ENCODE results near the gene TCF19. TPM values are rescaled to one million over a fixed set of nuclear protein-coding genes. Genes with fewer than 3 reads are reported as not detected.
"Not testable (repeated sequence)": the region's sequence is repeated elsewhere in the genome, so short reads cannot be mapped to it uniquely, and the experiment has no call there.

TCF19 gene
- total and polyA plus RNA-seq, 2 donors (not counting 3 experiments of a cell fraction or from before 2014, with no cell fraction given) = 13.9 to 31.7 TPM

GRCh38 chr6:31183287-31183686 lies 24.9 kb downstream of the TCF19 start:
- H3K79me2 ChIP-seq (ENCODE audit: control insufficient read depth, insufficient read depth, low read length); H3K9me1 ChIP-seq (replicated peaks; ENCODE audit: control insufficient read depth, extremely low read depth, insufficient read depth, low read length); H3K4me1 ChIP-seq (ENCODE audit: control insufficient read depth, extremely low read depth, insufficient read depth, low read length); H3K27me3 ChIP-seq (ENCODE audit: control insufficient read depth in 2 of 2, insufficient read depth in 2 of 2, low read length in 2 of 2); H3K4me3 ChIP-seq (replicated peaks in 1 of 3; ENCODE audit: insufficient read depth in 1 of 3, low read depth in 1 of 3, low read length in 3 of 3); H3K36me3 ChIP-seq (ENCODE audit: control insufficient read depth in 2 of 2, extremely low read depth in 1 of 2, insufficient read depth in 2 of 2, low read length in 2 of 2); H3K9me3 ChIP-seq (replicated peaks; ENCODE audit: control insufficient read depth, insufficient read depth, low read length); H3K9ac ChIP-seq (replicated peaks; ENCODE audit: extremely low read depth, insufficient read depth, low read length); intact Hi-C loops (cut with micrococcal nuclease); H3K4me2 ChIP-seq (ENCODE audit: insufficient read depth, low read length); H2AFZ ChIP-seq (ENCODE audit: low read depth, low read length); H4K20me1 ChIP-seq (replicated peaks; ENCODE audit: control insufficient read depth, extremely low read depth, insufficient read depth, low read length); dilution Hi-C loops (cut with MboI; ENCODE audit: extremely low pct_ligation_motif_present, low sequenced_read_pairs); BruUV-seq (replicated peaks); DNase-seq (ENCODE audit: low read depth, low spot score); H3K27ac ChIP-seq (ENCODE audit: insufficient read depth, low read depth, low read length); FAIRE-seq: not testable (repeated sequence)
- POLR2A ChIA-PET = interaction anchor here (0.6 kb wide), 1 partner anchor 551 kb away, joined by 3 read pairs; no protein-coding TSS in a partner anchor
- CTCF ChIA-PET = interaction anchor here (0.7 to 1.0 kb wide), 2 partner anchors 11 to 25 kb away, joined by 3 read pairs; partner anchors contain the start of gene TCF19

- H3K79me2 ChIP-seq (ENCODE audit: control insufficient read depth, insufficient read depth, low read length); H3K27ac ChIP-seq (ENCODE audit: insufficient read depth, low read depth, low read length); dilution Hi-C loops (cut with MboI; ENCODE audit: extremely low pct_ligation_motif_present, low sequenced_read_pairs); intact Hi-C loops (cut with micrococcal nuclease); POLR2A ChIA-PET; H3K4me1 ChIP-seq (ENCODE audit: control insufficient read depth, extremely low read depth, insufficient read depth, low read length); H3K9ac ChIP-seq (replicated peaks; ENCODE audit: extremely low read depth, insufficient read depth, low read length); H3K9me3 ChIP-seq (replicated peaks; ENCODE audit: control insufficient read depth, insufficient read depth, low read length); H4K20me1 ChIP-seq (replicated peaks; ENCODE audit: control insufficient read depth, extremely low read depth, insufficient read depth, low read length); H3K27me3 ChIP-seq (ENCODE audit: control insufficient read depth in 2 of 2, insufficient read depth in 2 of 2, low read length in 2 of 2); H3K9me1 ChIP-seq (replicated peaks; ENCODE audit: control insufficient read depth, extremely low read depth, insufficient read depth, low read length); H3K4me2 ChIP-seq (ENCODE audit: insufficient read depth, low read length); H3K4me3 ChIP-seq (replicated peaks in 1 of 3; ENCODE audit: insufficient read depth in 1 of 3, low read depth in 1 of 3, low read length in 3 of 3); H3K36me3 ChIP-seq (ENCODE audit: control insufficient read depth in 2 of 2, extremely low read depth in 1 of 2, insufficient read depth in 2 of 2, low read length in 2 of 2); FAIRE-seq; H2AFZ ChIP-seq (ENCODE audit: low read depth, low read length); CTCF ChIA-PET; BruUV-seq (replicated peaks); DNase-seq (ENCODE audit: low read depth, low spot score): not testable (repeated sequence)
Measured at GRCh38 chr6:31183859-31184258, 25.5 kb downstream of the TCF19 start.

GRCh38 chr6:31185695-31186051 lies 27.3 kb downstream of the TCF19 start:
- DNase-seq (ENCODE audit: low read depth, low spot score); POLR2A ChIA-PET; H3K9me3 ChIP-seq (replicated peaks; ENCODE audit: control insufficient read depth, insufficient read depth, low read length); H2AFZ ChIP-seq (ENCODE audit: low read depth, low read length); dilution Hi-C loops (cut with MboI; ENCODE audit: extremely low pct_ligation_motif_present, low sequenced_read_pairs); FAIRE-seq; H3K9me1 ChIP-seq (replicated peaks; ENCODE audit: control insufficient read depth, extremely low read depth, insufficient read depth, low read length); BruUV-seq (replicated peaks); CTCF ChIA-PET; intact Hi-C loops (cut with micrococcal nuclease); H3K4me3 ChIP-seq (replicated peaks in 1 of 3; ENCODE audit: insufficient read depth in 1 of 3, low read depth in 1 of 3, low read length in 3 of 3); H3K79me2 ChIP-seq (ENCODE audit: control insufficient read depth, insufficient read depth, low read length); H4K20me1 ChIP-seq (replicated peaks; ENCODE audit: control insufficient read depth, extremely low read depth, insufficient read depth, low read length); H3K4me1 ChIP-seq (ENCODE audit: control insufficient read depth, extremely low read depth, insufficient read depth, low read length); H3K27ac ChIP-seq (ENCODE audit: insufficient read depth, low read depth, low read length); H3K4me2 ChIP-seq (ENCODE audit: insufficient read depth, low read length); H3K27me3 ChIP-seq (ENCODE audit: control insufficient read depth in 2 of 2, insufficient read depth in 2 of 2, low read length in 2 of 2); H3K36me3 ChIP-seq (ENCODE audit: control insufficient read depth in 2 of 2, extremely low read depth in 1 of 2, insufficient read depth in 2 of 2, low read length in 2 of 2); H3K9ac ChIP-seq (replicated peaks; ENCODE audit: extremely low read depth, insufficient read depth, low read length): not testable (repeated sequence)

All from endothelial cell of umbilical vein (primary cell).